Lower lobe of right lung (tissue), 2 donors: ENCODE data around the gene DTX4. TPM values are rescaled to one million over a fixed set of nuclear protein-coding genes. Genes with fewer than 3 reads are reported as not detected.

Experiments used
- ATAC-seq, 2 donors: fragments of 200-7000 bp; cut with Tn5 transposase; one replicate each; pipeline ENCODE4 v1.9.1; 2020 to 2022; ENCODE audit warnings: mild to moderate bottlenecking in 2 of 2, moderate library complexity in 2 of 2
- DNase-seq: peaks from one replicate; pipeline ENCODE4 v3.0.0-alpha.2; 2020
- H3K27ac ChIP-seq: fragments of 200-600 bp; one replicate; pipeline ENCODE4 v1.8.0; 2022
- H3K27me3 ChIP-seq: fragments of 200-600 bp; one replicate; pipeline ENCODE4 v1.8.0; 2022; ENCODE audit warnings: low read depth
- H3K36me3 ChIP-seq: fragments of 200-600 bp; one replicate; pipeline ENCODE4 v1.8.0; 2022; ENCODE audit warnings: mild to moderate bottlenecking
- H3K4me1 ChIP-seq: fragments of 200-600 bp; one replicate; pipeline ENCODE4 v1.8.0; 2022
- H3K4me3 ChIP-seq: fragments of 200-600 bp; one replicate; pipeline ENCODE4 v1.8.0; 2022; ENCODE audit warnings: mild to moderate bottlenecking
- H3K9me3 ChIP-seq: fragments of 200-600 bp; one replicate; pipeline ENCODE4 v1.8.0; 2022
- CTCF ChIP-seq: fragments of 200-600 bp; IDR thresholded peaks from one replicate; pipeline ENCODE4 v1.8.0; 2022; ENCODE audit warnings: antibody characterized with exemption, mild to moderate bottlenecking
- intact Hi-C: fragments of 100-400 bp; cut with DNase I; formaldehyde crosslinking; loops from one replicate; pipeline ENCODE4 v1.11.0; 2022
- total RNA-seq: library from RNA; stranded (reverse); fragmentation: NEBNext Ultra II Directional; extraction: Animal tissue kit (Norgen Biotek cat#: 25700); gene quantifications from one replicate; pipeline ENCODE4 v1.2.1, GENCODE V29; 2021
- donor health status: DM: no; HTN: yes; CAD: no; lungs with severe emphysema.

DTX4 gene
- total RNA-seq, 1 donor from 2014 or later: 51.7 TPM

GRCh38 chr11:59198726-59199125, 26.8 kb downstream of the DTX4 start:
- Histone ChIP-seq H3K27ac (no peak overlapping the region), H3K9me3 (no peaks in the 10 kb centered on the region), H3K4me3 (no peak overlapping the region), H3K4me1 (peaks cover 35% of the 10 kb centered on the region), H3K27me3 (no peaks in the 10 kb centered on the region), H3K36me3 (peaks cover 66% of the 10 kb centered on the region)
- DNase-seq (no peak), ATAC-seq (peak in 1 of 2 donors; percentile 33)
- intact Hi-C loops: no loop called here
- TF ChIP-seq CTCF: no peak

- Histone ChIP-seq H3K4me3 (no peak overlapping the region), H3K27ac (no peak overlapping the region), H3K4me1 (peaks cover 35% of the 10 kb centered on the region), H3K36me3 (peaks cover 68% of the 10 kb centered on the region), H3K9me3 (no peaks in the 10 kb centered on the region), H3K27me3 (no peaks in the 10 kb centered on the region)
- intact Hi-C loops: no loop called here
- TF ChIP-seq CTCF: no peak
- no peak for DNase-seq
- peak in 1 of 2 donors; percentile 7 for ATAC-seq
These were observed 27.9 kb downstream of the DTX4 start for GRCh38 chr11:59199546-59200422.

GRCh38 chr11:59200423-59200746, 28.5 kb downstream of the DTX4 start:
- no peak overlapping the region for H3K4me3 ChIP-seq
- H3K27ac ChIP-seq: no peak overlapping the region
- DNase-seq (no peak), ATAC-seq (no peak)
- H3K27me3 ChIP-seq: no peaks in the 10 kb centered on the region
- TF ChIP-seq CTCF: no peak
- intact Hi-C loops: no loop called here
- peaks cover 71% of the 10 kb centered on the region for H3K36me3 ChIP-seq
- no peaks in the 10 kb centered on the region for H3K9me3 ChIP-seq
- H3K4me1 ChIP-seq: peaks cover 35% of the 10 kb centered on the region

GRCh38 chr11:59201353-59201752, 29.4 kb downstream of the DTX4 start:
- Histone ChIP-seq H3K36me3 (peaks cover 70% of the 10 kb centered on the region), H3K27ac (no peak overlapping the region), H3K9me3 (no peaks in the 10 kb centered on the region), H3K27me3 (no peaks in the 10 kb centered on the region), H3K4me1 (peaks cover 29% of the 10 kb centered on the region), H3K4me3 (no peak overlapping the region)
- peak; percentile 30 for TF ChIP-seq CTCF
- ATAC-seq: no peak
- intact Hi-C loops: no loop called here
- DNase-seq: no peak

- Histone ChIP-seq H3K27me3 (no peaks in the 10 kb centered on the region), H3K4me1 (peaks cover 24% of the 10 kb centered on the region), H3K9me3 (no peaks in the 10 kb centered on the region), H3K4me3 (no peak overlapping the region), H3K27ac (no peak overlapping the region), H3K36me3 (peaks cover 56% of the 10 kb centered on the region)
- intact Hi-C loops: loop anchor here (5.0 kb wide), 1 partner anchor 32 kb away; the partner anchor contains the start of gene DTX4
- TF ChIP-seq CTCF: no peak
- DNase-seq: no peak
- no peak for ATAC-seq
These were observed 32.8 kb downstream of the DTX4 start for GRCh38 chr11:59204746-59205145.
